Spleen (tissue), 11 donors: ENCODE data around the gene AMER1. TPM values are rescaled to one million over a fixed set of nuclear protein-coding genes. Genes with fewer than 3 reads are reported as not detected.
A peak's percentile ranks its signal among the peaks of the same experiment; 100 is the strongest.

Experiments used
- DNase-seq: peaks from one replicate; pipeline ENCODE4 v3.0.0-alpha.2; 2020
- H3K27ac ChIP-seq, 8 donors: fragments of 200-600 bp; sonication (generic) in 7 of 8; 1 replicate in 4 of 8; 2 replicates in 4 of 8; pipeline versions ENCODE4 v1.5.0 to v1.8.0; 2016 to 2021; ENCODE audit warnings: inconsistent platforms in 4 of 8, mild to moderate bottlenecking in 4 of 8, moderate library complexity in 1 of 8
- H3K27me3 ChIP-seq, 7 donors: fragments of 200-600 bp; sonication (generic) in 6 of 7; replicated peaks in 1 of 7; 1 replicate in 4 of 7; 2 replicates in 3 of 7; pipeline versions ENCODE4 v1.5.0 to v1.8.0; 2016 to 2021; ENCODE audit warnings: inconsistent platforms in 3 of 7, mild to moderate bottlenecking in 1 of 7
- H3K36me3 ChIP-seq, 6 donors: fragments of 200-600 bp; sonication (generic) in 5 of 6; 1 replicate in 4 of 6; 2 replicates in 2 of 6; pipeline versions ENCODE4 v1.5.0 to v1.8.0; 2016 to 2021; ENCODE audit warnings: inconsistent platforms in 2 of 6
- H3K4me1 ChIP-seq, 6 donors: fragments of 200-600 bp; sonication (generic) in 5 of 6; 1 replicate in 3 of 6; 2 replicates in 3 of 6; pipeline versions ENCODE4 v1.5.0 to v1.8.0; 2016 to 2021; ENCODE audit warnings: inconsistent platforms in 3 of 6
- H3K4me3 ChIP-seq, 8 donors: fragments of 200-600 bp; sonication (generic) in 7 of 8; 1 replicate in 4 of 8; 2 replicates in 4 of 8; pipeline versions ENCODE4 v1.5.0 to v1.8.0; 2016 to 2021; ENCODE audit warnings: inconsistent platforms in 4 of 8, mild to moderate bottlenecking in 4 of 8, moderate library complexity in 2 of 8
- H3K9me3 ChIP-seq, 8 donors: fragments of 200-600 bp; sonication (generic) in 7 of 8; 1 replicate in 4 of 8; 2 replicates in 4 of 8; pipeline versions ENCODE4 v1.5.0 to v1.8.0; 2016 to 2021; ENCODE audit warnings: inconsistent platforms in 4 of 8
- POLR2A ChIP-seq, 3 donors: fragments of 450-650 bp; IDR thresholded peaks; one replicate each; pipeline ENCODE4 v1.5.1; 2017; ENCODE audit warnings: antibody characterized with exemption in 3 of 3, mild to moderate bottlenecking in 1 of 3
- POLR2AphosphoS5 ChIP-seq, 3 donors: sonication (generic); formaldehyde crosslinking; IDR thresholded peaks; one replicate each; pipeline ENCODE4 v1.5.1; 2017; ENCODE audit warnings: antibody characterized with exemption in 3 of 3
- WGBS, 5 donors: extraction: QIAGEN DNeasy Blood & Tissue Kit in 3 of 5; methylation state at CpG; one replicate each; pipeline versions ENCODE4 v1.1.5 to v1.1.7; 2013 to 2018; 5-methylcytosine and 5-hydroxymethylcytosine counted together
- intact Hi-C: fragments of 100-400 bp; cut with DNase I; formaldehyde crosslinking; loops from one replicate; pipeline ENCODE4 v1.15.0; 2023; ENCODE audit warnings: low total_unique reads
- polyA plus RNA-seq, 3 donors: library from polyadenylated mRNA; stranded (reverse); fragments of 200-250 nt; gene quantifications; one replicate each; pipeline ENCODE4 v1.2.1, GENCODE V29; 2013
- total RNA-seq, 7 donors: library from RNA; depleted of rRNA in 3 of 7; stranded (reverse); fragments of >200 nt in 3 of 7; fragmentation: NEBNext Ultra II Directional in 4 of 7; extraction: Animal tissue kit (Norgen Biotek cat#: 25700) in 4 of 7; gene quantifications; one replicate each; pipeline versions ENCODE4 v1.1.0 to v1.2.1, GENCODE V29; 2016 to 2021
- TF ChIP-seq, protein P1 (sequence below), 11 experiments: fragments of 200-600 bp in 7 of 11; fragments of 450-650 bp in 4 of 11; sonication (generic) in 4 of 11; IDR thresholded peaks in 8 of 11; conservative IDR thresholded peaks in 3 of 11; 1 replicate in 7 of 11; 2 replicates in 4 of 11; pipeline versions ENCODE4 v1.4.0 to v1.8.0; 2016 to 2021; ENCODE audit warnings: antibody characterized with exemption in 11 of 11, inconsistent platforms in 4 of 11, mild to moderate bottlenecking in 1 of 11
- donor health status: healthy with polysubstance abuse.
- donor health status: DM: no; HTN: no; CAD: no; lungs with moderate emphysema.
- donor health status: DM: no; HTN: no; CAD: no.
- donor health status: Bipolar disorder and iron deficiency.
- donor health status: healthy.
- donor health status: DM: no; HTN: no; CAD: no.
- donor health status: DM: yes; HTN: yes; CAD: no.

The AMER1 gene
- total and polyA plus RNA-seq, 10 donors, result 0.50 to 6.4 (median 4.5) TPM

DNA sequence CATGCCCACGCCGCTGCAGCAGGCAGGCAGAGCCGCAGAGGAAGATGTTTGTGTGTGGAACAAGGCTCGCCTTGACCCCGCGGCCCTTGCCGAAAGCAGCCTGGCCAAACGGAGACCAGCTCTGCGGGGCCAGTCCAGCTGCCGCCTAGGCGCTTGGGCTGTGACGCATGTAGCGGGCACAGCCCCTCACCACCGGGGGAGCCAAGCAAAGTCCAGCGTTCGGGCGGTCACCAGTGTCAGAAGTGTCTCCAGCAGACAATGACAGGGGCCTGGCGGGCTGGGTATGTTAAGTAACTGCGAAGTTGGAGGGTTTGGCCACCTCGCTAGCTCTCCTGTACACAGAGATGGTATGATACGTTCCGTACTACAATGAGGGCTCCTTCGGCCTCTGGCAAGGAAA, 1.3 kb downstream of the AMER1 start:
- H3K36me3 ChIP-seq, result no peaks in the 10 kb centered on the region
- H3K27me3 ChIP-seq, result no peaks in the 10 kb centered on the region
- peak; percentile 87 for DNase-seq
- peaks cover 0 to 33% (median 23%) of the 10 kb centered on the region in 6 donors for H3K4me1 ChIP-seq
- H3K27ac ChIP-seq, result peak overlapping the region in 7 of 8 donors; percentile 77 to 92 (median 88)
- WGBS, 5 donors, result 56 to 63% (median 59%) methylated on average over 13 to 23 of the region's 23 CpGs; no CpG with 5 or more reads in 1 of the 5 donors
- H3K4me3 ChIP-seq, result peak overlapping the region; percentile 50 to 83 (median 64)
- intact Hi-C loops, result no loop called here
- TF ChIP-seq POLR2AphosphoS5 (IDR thresholded peaks at IDR 0.05), result peak in 2 of 3 donors; percentile 59 to 67
- TF ChIP-seq, protein P1, sequence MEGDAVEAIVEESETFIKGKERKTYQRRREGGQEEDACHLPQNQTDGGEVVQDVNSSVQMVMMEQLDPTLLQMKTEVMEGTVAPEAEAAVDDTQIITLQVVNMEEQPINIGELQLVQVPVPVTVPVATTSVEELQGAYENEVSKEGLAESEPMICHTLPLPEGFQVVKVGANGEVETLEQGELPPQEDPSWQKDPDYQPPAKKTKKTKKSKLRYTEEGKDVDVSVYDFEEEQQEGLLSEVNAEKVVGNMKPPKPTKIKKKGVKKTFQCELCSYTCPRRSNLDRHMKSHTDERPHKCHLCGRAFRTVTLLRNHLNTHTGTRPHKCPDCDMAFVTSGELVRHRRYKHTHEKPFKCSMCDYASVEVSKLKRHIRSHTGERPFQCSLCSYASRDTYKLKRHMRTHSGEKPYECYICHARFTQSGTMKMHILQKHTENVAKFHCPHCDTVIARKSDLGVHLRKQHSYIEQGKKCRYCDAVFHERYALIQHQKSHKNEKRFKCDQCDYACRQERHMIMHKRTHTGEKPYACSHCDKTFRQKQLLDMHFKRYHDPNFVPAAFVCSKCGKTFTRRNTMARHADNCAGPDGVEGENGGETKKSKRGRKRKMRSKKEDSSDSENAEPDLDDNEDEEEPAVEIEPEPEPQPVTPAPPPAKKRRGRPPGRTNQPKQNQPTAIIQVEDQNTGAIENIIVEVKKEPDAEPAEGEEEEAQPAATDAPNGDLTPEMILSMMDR (IDR thresholded peaks at IDR 0.05 in 8 of 11, conservative IDR thresholded peaks at IDR 0.05 in 3 of 11), result no peak
- no peak for TF ChIP-seq POLR2A (IDR thresholded peaks at IDR 0.05)
- no peaks in the 10 kb centered on the region for H3K9me3 ChIP-seq

DNA sequence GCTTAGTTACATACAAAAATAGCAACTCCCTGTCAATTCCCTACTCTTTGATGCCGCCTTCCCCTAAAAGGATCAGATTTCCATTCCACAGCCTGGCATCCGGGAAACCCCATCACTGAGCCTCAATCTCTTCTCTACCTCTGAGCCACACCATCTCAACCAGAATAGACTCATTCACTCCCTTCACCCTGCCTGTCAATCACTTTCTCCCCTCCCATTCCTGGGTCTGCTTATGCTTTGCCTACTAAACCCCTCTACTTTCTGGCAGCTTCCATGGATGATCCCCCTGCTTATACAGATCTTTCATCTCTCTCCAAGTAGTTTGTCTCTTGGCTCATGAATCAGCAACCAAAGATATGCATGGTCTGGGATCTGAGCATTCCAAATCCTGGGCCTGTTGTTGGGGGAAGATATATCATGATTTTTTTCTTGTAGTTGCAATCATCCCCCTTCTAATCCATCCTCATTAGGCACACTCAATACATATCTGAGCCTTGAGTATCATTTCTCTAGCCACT, 2.6 kb downstream of the AMER1 start:
- Histone ChIP-seq H3K27ac (no peak overlapping the region), H3K4me1 (peaks cover 0 to 33% (median 23%) of the 10 kb centered on the region in 6 donors), H3K4me3 (no peak overlapping the region), H3K9me3 (no peaks in the 10 kb centered on the region), H3K27me3 (no peaks in the 10 kb centered on the region), H3K36me3 (no peaks in the 10 kb centered on the region)
- no peak for DNase-seq
- WGBS, 5 donors, result 71 to 100% (median 91%) methylated on average over 2 of the region's 2 CpGs
- intact Hi-C loops, result no loop called here
- TF ChIP-seq POLR2A (IDR thresholded peaks at IDR 0.05) (no peak), POLR2AphosphoS5 (IDR thresholded peaks at IDR 0.05) (no peak)
- TF ChIP-seq, protein P1 (IDR thresholded peaks at IDR 0.05 in 8 of 11, conservative IDR thresholded peaks at IDR 0.05 in 3 of 11), result no peak

DNA sequence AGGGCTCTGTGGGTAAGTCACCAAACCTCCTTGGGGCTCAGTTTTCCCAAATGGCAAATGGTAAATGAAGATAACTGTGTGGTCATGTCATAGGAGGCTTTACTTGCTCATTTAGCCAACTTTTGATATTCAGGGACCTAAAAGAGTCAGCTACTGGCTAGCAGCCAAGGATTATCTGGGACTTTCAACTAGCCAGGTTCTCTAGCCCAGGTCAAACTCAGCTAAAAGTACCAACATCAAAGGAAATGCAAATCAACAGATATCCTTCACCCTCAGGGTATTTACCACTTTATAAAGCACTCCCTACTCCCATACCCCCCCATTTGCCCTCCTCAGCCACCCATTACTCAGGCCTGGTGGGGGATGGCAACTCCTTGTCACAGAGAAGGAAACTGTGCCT, 7.5 kb downstream of the AMER1 start:
- Histone ChIP-seq H3K27me3 (no peaks in the 10 kb centered on the region), H3K27ac (no peak overlapping the region), H3K4me1 (peaks cover 0 to 3% (median 0%) of the 10 kb centered on the region in 6 donors), H3K9me3 (no peaks in the 10 kb centered on the region), H3K4me3 (no peak overlapping the region), H3K36me3 (peaks cover 0 to 5% (median 0%) of the 10 kb centered on the region in 6 donors)
- TF ChIP-seq, protein P1 (IDR thresholded peaks at IDR 0.05 in 8 of 11, conservative IDR thresholded peaks at IDR 0.05 in 3 of 11), result no peak
- no peak for TF ChIP-seq POLR2AphosphoS5 (IDR thresholded peaks at IDR 0.05)
- no peak for TF ChIP-seq POLR2A (IDR thresholded peaks at IDR 0.05)
- intact Hi-C loops, result no loop called here
- DNase-seq, result no peak

DNA sequence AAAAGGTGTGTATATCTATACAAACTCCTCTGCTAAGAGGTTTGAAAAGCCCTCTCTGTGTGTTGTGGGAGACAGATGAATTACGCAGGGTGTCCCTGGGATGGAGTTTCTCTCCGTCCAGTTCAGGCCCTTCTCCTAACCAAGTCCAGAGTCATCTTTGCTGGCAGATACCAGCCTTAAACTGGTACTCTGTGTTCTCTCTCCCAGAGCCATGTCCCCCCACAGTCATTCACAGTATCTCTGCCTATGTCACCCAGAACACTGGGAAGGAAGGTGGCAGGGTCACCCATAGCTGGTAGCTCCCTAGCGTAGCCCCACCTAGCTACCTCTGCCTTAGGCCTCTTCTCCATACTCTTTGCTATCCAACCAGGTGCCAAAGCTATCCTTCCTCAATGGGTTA, 8.9 kb downstream of the AMER1 start:
- no peaks in the 10 kb centered on the region for H3K4me1 ChIP-seq
- DNase-seq, result no peak
- H3K4me3 ChIP-seq, result no peak overlapping the region
- TF ChIP-seq, protein P1 (IDR thresholded peaks at IDR 0.05 in 8 of 11, conservative IDR thresholded peaks at IDR 0.05 in 3 of 11), result no peak
- TF ChIP-seq POLR2AphosphoS5 (IDR thresholded peaks at IDR 0.05), result no peak
- peaks cover 0 to 19% (median 5%) of the 10 kb centered on the region in 6 donors for H3K36me3 ChIP-seq
- no peaks in the 10 kb centered on the region for H3K27me3 ChIP-seq
- 79 to 100% (median 96%) methylated on average over 3 of the region's 3 CpGs for WGBS, 5 donors
- intact Hi-C loops, result no loop called here
- no peak overlapping the region for H3K27ac ChIP-seq
- no peaks in the 10 kb centered on the region for H3K9me3 ChIP-seq
